Fibroblast of the aortic adventitia (primary cell): Measurements from ENCODE around the gene HRG. TPM values are rescaled to one million over a fixed set of nuclear protein-coding genes. Genes with fewer than 3 reads are reported as not detected.
A peak's percentile ranks its signal among the peaks of the same experiment; 100 is the strongest.

Experiments used
- DNase-seq: peaks from one replicate; pipeline ENCODE4 v3.0.0-alpha.2; 2010; ENCODE audit warnings: low read depth
- H3K4me3 ChIP-seq: 2 replicates; pipeline ENCODE4 v1.5.1; 2011; ENCODE audit warnings: low read depth, mild to moderate bottlenecking, control low read depth, low read length, moderate library complexity
- CTCF ChIP-seq: IDR thresholded peaks from 2 replicates; pipeline ENCODE4 v1.5.1; 2011; ENCODE audit warnings: mild to moderate bottlenecking, low read length, control low read depth, inconsistent platforms; ENCODE audit not compliant: insufficient read depth
- total RNA-seq: library from RNA; depleted of rRNA; stranded (reverse); fragments of >200 nt; gene quantifications from 2 replicates; pipeline ENCODE4 v1.2.3, GENCODE V29; 2012; ENCODE audit warnings: low replicate concordance

The HRG gene
- total RNA-seq, 1 donor, result not detected

- DNase-seq, result no peak
Measured at GRCh38 chr3:186637686-186638085, 28.1 kb upstream of the HRG start.

GRCh38 chr3:186638259-186638658, 27.6 kb upstream of the HRG start:
- no peak for DNase-seq
- no peak for TF ChIP-seq CTCF
- H3K4me3 ChIP-seq, result no peak overlapping the region

More at GRCh38 chr3:186637686-186638085, 28.1 kb upstream of the HRG start:
- TF ChIP-seq CTCF, result no peak
- no peak overlapping the region for H3K4me3 ChIP-seq

- TF ChIP-seq CTCF, result no peak
- no peak for DNase-seq
- no peak within 1 kb of the TSS for H3K4me3 ChIP-seq
Measured at GRCh38 chr3:186639778-186640472, 25.9 kb upstream of the HRG start, which contains the start of gene FETUB. TSS of gene FETUB (plus strand) at chr3:186640399. CDS start at chr3:186640461, 62 bp downstream.

GRCh38 chr3:186640473-186640818, 25.4 kb upstream of the HRG start:
- no peak overlapping the region for H3K4me3 ChIP-seq
- TF ChIP-seq CTCF, result no peak
- peak; percentile 35 for DNase-seq

- TF ChIP-seq CTCF, result no peak
- DNase-seq, result no peak
- no peak overlapping the region for H3K4me3 ChIP-seq
Measured at GRCh38 chr3:186640929-186641328, 24.9 kb upstream of the HRG start.

GRCh38 chr3:186642014-186642413, 23.8 kb upstream of the HRG start:
- no peak for TF ChIP-seq CTCF
- DNase-seq, result no peak
- no peak overlapping the region for H3K4me3 ChIP-seq

- no peak for TF ChIP-seq CTCF
- H3K4me3 ChIP-seq, result no peak overlapping the region
- DNase-seq, result no peak
Measured at GRCh38 chr3:186643493-186643892, 22.3 kb upstream of the HRG start.
